Kidney glomerular epithelial cell (primary cell): Measurements from ENCODE around the gene CCL24.
"Not testable (repeated sequence)": the region's sequence is repeated elsewhere in the genome, so short reads cannot be mapped to it uniquely, and the experiment has no call there.

ENCODE experiments used
- DNase-seq: peaks from one replicate; lab custom pipeline; 2025; lab: John Stamatoyannopoulos, UW

Gene CCL24

DNA sequence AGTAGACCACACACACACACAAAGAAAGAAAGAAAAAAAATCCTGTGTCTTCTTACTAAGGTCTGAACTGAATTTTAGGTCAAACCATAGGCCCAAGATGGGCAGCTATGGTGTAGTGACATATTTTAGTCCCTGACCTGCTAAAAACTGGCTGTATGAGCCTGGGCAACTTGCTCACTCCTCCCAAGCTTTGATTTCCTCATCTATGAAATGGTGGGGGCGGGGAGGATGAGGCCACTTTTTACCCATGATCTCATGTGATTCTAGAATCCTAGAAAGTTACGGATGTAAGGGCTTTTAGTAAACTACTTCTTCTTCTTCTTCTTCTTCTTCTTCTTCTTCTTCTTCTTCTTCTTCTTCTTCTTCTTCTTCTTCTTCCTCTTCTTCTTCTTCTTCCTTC, 6.1 kb upstream of the CCL24 start:
- DNase-seq, result no peak

DNA sequence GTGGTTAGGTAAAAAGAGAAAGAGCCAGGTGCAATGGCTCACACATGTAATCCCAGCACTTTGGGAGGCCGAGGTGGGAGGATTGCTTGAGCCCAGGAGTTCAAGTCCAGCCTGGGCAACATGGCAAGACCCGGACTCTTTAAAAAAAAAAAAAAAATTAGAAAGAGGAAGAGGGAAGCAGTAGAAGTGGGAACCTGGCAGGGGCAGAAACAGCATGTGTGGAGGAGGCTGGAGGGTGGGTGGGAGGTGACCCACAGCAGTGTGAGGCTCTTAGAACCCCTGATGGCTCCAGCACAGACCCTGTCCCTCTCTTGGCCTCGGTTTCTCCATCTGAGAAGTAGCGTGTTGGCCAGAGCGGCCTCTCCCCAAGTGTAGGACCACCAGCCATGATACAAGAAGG, 4.9 kb upstream of the CCL24 start:
- DNase-seq, result no peak

DNA sequence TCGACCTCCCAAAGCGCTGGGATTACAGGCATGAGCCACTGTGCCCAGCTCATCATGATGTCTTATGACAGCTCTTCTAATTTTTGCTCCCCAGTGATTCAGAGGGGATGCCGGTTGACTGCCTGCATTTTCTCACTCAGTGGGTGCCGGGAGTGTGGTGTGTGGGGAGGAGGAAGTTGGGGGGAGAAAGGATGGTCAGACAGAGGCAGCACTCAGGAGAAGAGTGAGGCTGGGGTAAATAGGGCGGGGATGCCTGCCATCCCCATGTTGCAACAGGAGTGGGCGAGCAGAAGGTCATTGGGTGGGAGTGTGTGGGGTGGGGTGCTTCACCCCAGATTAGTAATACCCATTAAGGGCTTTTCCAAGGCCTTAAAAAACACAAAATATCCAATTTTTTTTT, 3.5 kb upstream of the CCL24 start:
- no peak for DNase-seq

DNA sequence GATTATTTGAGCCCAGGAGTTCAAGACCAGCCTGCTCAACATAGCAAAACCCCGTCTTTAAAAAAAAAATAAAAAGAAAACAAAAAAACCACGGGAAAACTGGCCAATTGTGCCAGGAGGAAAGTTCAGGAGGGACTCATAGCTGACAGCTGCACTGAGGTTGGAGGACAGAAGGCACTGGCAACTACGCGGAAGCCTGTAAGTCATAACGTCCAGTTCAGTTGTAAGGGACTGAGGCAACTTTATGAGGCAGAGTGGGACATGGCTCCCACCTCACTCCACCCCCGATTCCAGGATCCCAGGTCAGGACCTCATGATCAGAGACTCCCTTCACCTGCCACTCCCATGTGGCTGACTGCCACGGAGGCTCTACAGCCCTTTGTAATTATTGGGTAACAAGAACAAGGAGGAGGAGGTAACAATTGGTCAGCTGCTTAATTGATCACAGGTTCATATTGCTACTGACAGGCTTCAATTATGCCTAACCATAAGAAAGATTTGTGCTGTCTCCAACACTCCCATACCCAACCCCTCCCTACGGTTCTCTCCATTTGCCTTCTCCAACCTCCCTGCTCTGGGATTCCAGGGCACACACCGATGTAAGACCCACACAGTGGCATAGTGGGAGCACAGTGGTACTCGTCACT, 1.9 kb upstream of the CCL24 start:
- no peak for DNase-seq

DNA sequence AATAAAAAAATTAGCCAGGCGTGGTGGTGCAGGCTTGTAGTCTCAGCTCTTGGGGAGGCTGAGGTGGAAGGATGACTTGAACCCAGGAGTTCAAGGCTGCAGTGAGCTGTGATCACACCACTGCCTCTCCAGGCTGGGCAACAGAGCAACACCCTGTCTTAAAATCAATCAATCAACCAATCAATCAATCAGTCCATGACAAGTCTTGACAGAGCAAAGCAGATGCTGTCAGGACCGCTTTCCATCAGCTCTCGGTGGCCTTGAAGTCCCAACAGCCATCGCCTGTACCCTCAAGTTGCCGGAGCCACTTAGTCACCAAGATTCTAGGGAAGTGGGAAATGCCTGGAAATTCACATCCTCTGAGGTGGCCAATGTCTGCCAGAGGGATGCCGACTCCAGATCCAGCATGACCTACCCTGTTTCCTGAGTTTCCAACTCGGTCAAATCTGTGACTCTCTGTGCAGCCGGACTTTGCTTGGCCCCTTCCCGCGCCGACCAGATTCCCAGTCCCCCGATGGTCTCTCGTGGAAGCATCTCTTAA, 871 bp upstream of the CCL24 start:
- DNase-seq, result no peak

DNA sequence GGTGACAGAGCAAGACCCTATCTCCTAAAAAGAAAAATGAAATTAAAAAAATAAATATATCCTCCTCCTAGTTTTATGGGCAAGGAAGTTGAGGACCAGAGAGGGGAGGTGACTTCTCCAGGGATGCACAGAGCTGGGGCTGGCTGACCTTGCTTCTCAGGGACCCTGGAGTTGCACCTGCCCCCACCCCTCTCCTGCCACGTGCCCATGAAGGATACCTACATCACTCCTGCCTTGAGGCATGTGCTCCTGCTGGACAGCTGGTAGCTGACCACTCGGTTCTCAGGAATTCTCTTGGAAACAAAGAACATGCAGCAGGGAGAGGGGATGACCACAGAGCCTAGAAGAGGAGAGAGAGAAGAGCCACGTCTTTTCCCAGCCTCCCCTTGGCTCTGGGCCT, 522 bp downstream of the CCL24 start:
- DNase-seq, result no peak

DNA sequence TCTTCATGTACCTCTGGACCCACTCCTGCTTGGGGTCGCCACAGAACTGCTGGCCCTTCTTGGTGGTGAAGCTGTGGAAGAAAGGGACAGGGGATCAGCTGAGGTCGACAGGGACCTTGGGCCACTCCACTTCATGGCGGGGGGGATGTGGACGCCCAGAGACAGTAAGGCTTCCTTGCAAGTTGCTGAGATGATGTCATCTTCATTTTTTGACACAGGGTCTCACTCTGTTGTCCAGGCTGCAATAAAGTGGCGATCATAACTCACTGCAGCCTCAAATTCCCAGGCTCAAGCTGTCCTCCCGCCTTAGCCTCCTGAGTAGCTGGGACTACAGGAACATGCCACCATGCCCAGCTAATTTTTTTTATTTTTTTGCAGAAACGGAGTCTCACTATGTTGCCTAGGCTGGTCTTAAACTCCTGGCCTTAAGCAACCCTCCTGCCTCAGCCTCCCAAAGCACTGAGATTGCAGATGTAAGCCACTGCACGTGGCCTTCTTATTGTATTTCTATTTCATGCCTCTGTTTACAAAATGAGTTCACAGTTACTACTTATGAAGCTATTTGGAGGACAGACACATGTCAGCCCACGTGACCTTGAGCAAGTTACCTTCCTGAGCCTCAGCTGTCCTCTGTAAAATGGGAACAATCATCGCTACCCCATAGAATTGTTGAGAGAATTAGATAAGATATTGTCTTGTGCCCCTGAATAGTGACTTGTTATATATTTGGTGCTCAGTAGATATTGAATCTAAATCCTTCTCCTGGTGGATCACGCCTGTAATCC, 1.5 kb downstream of the CCL24 start:
- no peak for DNase-seq

DNA sequence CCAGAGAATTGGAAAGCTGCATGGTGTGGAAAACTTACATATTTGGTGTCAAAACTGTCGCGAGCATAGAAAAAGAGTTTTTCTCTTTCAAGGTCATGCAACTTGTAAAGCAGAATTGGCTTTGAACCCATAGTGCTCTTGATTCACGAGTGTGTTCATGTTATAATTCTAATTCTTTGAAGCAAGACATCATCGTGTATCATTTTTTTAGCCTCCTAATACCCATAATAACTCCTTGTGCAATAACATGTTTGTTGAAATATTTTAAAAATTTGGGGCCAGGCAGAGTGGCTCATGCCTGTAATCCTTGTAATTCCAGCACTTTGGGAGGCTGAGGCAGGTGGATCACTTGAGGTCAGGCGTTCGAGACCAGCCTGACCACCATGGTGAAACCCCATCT, 4.2 kb downstream of the CCL24 start:
- no peak for DNase-seq

DNA sequence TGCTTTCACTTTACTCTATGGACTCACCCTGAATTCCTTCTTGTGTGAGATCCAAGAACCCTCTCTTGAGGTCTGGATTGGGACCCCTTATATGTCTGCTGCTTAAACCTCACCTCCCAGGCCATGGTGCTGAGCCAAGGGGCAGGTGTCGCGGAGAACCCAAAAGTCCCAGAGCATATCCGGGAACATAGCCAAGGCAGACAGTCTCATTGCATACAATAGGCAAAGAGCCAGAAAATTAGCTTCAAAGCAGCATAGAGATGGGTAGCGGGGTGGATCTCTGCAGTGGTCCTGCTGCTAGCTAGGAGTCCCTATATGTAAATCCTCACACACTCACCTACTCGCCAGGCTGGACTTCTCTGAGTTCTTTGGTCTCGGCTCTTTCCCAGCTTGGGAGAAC, 5.5 kb downstream of the CCL24 start:
- DNase-seq, result no peak

DNA sequence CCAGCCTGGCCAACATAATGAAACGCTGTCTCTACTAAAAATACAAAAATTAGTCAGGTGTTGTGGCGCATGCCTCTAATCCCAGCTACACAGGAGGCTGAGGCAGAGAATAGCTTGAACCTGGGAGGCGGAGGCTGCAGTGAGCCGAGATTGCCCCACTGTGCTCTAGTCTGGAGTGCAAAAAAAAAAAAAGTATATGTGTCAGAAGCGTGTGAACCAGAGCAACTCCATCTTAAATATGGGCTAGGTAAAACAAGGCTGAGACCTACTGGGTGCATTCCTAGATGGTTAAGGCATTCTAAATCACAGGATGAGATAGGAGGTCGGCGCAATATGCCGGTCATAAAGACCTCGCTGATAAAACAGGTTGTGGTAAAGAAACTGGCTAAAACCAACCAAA, 6.2 kb downstream of the CCL24 start:
- DNase-seq, result no peak

DNA sequence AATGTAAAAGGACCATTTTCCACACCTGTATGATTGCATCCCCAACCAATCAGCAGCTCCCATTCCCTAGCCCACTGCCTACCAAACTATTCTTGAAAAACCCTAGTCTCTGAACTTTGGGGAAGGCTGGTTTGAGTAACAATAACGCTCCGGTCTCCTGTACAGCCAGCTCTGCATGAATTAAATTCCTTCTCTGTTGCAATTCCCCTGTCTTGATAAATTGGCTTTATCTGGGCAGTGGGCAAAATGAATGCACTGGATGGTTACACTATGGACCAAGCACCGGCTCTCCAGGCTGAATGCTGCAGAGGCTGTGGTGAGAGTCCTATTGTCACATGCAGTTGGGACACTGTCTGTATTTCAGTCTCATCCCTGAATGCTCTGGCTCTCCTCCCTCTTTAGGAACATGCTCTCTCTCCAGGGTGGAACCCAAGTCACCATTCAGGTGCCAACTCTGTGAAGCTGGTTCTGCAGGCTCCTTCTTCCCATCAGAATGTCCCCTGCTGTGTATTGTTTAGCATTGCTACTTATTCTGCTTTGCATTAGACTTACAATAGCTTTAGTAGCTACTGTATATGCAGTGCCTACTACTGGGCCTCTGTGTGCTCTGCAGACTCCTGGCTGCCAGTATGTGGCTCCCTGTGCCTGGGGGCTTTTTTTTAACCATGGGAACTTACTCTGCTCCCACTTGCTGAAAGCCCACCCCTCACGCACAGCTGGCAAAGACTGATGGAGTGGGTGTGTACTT, 6.9 kb downstream of the CCL24 start:
- no peak for DNase-seq

DNA sequence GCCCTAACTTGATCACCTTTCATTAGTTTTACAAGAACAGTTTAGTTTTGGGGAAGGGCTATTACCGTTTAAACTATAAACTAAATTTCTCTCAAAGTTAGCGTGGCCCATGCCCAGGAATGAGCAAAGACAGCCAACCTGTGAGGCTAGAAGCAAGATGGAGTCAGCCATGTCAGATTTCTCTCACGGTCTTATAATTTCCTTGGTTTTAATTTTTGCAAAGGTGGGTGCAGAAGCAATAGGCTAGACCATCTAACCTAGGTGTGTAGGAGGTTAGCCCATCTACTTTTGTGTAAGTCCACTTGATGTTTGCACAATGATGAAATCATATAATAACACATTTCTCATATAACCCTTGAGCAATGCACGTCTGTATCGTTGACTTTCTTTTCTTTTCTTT, 8.9 kb downstream of the CCL24 start:
- no peak for DNase-seq

DNA sequence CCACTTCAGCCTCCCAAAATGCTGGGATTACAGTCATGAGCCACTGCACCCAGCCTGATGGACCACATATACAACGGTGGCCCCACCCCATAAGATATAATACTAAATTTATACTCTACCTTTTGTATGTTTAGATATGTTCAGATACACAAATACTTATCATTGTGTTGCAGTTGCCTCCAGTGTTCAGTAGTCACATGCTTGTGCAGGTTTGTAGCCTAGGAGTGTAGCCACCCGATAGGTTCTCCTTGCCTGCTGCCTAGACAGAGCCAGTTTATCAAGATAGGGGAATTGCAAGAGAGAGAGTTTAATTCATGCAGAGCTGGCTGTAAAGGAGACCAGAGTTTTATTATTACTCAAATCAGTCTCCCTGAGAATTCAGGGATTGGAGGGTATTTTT, 9.6 kb downstream of the CCL24 start:
- DNase-seq, result no peak

DNA sequence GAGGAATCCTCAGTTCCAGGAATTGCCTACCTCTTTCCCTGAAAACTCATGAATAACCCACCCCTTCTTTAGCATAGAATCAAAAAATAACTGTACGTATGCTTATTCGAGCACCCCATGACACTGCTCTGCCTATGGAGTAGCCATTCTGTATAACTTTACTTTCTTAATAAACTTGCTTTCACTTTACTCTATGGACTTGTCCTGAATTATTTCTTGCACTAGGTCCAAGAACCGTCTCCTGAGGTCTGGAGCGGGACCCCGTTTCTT, 11.1 kb downstream of the CCL24 start:
- DNase-seq, result no peak

DNA sequence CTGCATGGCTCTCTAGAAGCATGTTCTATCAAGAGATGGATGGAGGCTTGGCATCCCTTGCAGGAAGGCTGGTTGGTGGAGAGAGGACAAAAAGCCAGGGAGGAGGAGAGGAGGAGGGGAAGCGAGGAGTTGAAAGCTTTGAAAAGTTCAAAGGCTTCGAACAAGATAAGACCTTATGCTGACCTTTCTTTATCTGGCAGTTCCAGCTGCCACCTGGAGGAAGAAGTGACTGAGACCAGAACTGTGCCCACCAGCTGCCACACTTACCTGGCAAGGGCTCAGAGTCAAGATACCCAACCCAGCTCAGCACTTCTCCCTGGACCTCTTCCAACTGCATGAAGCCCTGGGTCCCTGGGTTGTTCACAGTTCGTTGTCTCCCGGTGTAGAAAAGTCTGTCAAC, 14.8 kb downstream of the CCL24 start:
- DNase-seq, result no peak

DNA sequence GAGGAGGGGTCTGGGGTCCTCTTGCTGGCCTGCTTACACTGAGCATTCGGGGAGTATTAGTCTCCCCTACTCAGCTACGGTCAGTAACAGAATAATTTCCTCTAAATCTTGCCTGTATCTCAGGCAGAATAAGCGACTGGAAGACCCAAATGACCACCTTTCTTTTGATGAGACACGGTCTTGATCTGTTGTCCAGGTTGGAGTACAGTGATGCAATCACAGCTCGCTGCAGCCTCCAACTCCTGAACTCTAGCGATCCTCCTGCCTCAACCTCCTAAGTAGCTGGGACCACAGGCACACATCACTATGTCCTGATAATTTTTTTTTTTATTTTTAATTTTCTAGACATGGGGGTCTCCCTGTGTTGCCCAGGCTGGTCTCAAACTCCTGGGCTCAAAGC, 17.2 kb downstream of the CCL24 start:
- DNase-seq, result no peak

DNA sequence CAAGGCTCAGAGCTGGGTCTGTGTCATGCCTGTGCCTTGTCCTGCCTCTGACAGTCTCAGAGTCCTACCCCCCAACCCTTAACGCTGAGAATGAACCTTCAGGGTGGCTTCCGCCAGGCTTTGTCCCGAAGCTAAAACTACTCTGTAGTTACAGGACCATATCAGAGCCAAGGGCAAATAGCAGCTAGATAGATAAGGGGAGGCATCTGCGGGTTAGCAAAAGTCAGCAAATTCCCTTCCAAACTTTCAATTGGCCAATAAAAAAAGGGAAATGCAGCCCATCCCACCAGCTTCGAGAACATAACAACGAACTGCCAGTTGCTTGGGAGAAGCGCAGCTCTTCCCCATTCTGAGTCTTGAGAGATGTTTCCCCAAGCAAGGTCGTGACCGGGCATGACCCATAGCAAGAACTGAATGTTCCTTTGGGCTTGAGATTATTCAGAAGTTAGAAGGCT, 17.7 kb downstream of the CCL24 start:
- DNase-seq, result no peak

DNA sequence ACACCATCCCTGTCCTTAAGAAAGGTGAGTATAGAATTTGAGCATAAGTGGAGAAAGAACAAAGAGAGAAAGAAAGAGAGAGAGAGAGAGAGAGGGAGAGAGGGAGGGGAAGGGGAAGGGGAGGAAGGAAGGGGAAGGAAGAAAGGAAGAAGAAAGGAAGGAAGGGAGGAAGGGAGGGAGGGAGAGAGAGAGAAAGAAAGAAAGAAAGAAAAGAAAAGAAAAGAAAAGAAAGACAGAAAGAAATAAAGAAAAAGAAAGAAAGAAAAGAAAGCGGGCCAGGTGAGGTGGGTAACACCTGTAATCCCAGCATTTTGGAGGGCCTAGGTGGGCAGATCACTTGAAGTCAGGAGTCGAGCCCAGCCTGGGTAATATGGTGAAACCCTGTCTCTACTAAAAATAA, 19.9 kb downstream of the CCL24 start:
- DNase-seq, result no peak

DNA sequence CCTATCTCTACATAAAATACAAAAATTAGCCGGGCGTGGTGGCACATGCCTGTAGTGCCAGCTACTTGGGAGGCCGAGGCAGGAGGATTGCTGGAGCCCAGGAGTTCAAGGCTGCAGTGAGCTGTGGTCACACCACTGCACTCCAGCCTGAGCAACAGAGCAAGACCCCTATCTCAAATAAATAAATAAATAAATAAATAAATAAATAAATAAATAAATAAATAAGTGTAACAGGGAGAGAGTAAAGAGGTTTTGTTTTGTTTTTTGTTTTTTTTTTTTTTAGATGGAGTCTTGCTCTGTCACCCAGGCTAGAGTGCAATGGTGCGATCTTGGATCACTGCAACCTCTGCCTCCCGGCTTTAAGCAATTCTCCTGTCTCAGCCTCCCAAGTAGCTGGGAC, 21.0 kb downstream of the CCL24 start:
- not testable (repeated sequence) for DNase-seq

DNA sequence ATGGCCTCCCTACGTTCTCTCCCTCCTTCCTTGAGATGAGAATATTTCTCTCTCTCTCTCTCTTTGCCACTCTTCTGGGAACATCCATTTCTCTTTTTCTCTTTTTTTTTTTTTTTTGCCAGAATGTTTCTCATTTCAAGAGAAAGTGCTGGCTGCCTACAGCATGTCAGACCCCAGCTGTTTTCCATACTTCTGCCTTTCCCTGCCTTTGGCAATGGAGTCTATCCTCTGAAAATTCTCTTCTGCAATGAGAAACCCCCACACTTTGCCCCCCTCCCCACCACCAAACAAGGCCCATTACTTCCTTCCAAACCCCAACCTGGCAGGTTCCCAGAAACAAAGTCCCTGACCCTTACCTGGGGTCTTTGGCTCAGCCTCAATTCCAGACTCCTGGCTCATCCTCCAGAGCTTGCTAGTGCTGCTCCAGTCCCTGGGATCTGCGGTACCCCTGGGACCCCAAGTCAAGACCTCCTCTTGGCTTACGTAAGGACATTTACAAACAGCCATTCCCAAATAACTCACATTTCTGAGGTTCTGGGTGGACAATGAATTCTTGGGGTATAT, 24.2 kb downstream of the CCL24 start:
- DNase-seq, result no peak

DNA sequence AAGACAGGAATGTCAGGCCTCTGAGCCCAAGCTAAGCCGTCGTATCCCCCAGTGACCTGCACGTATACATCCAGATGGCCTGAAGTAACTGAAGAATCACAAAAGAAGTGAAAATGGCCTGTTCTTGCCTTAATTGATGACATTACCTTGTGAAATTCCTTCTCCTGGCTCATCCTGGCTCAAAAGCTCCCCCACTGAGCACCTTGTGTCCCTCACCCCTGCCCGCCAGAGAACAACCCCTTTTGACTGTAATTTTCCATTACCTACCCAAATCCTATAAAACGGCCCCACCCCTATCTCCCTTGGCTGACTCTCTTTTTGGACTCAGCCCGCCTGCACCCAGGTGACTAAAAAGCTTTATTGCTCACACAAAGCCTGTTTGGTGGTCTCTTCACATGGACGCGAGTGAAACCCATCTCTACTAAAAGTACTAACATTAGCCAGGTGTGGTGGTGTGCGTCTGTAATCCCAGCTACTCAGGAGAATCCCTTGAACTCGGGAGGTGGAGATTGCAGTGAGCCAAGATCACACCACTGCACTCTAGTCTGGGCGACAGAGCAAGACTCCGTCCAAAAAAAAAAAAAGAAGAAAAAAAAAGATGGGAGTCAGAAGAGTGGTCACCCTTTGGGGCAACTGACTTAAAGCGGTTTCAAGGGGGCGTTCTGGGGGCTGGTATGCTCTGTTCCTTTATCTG, 25.3 kb downstream of the CCL24 start:
- not testable (repeated sequence) for DNase-seq

DNA sequence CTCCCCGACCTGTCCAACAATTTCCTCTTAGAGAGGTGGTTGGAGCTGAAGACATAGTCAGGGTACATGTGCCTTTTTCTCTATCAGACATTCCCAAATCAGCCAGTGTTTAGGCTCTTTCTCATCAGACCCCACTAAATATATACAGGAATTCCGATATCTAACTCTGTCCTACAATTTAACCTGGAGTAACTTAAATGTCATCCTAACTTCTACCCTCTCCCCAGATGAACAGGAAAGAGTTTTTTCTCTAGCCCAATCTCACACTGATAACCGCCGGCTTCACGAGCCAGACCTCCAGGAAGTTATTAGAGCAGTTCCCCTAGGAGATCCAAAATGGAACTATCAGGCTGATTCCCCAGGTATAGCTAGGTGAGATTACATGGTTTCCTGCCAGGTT, 30.5 kb downstream of the CCL24 start:
- DNase-seq, result not testable (repeated sequence)
